HG03064 (cell line): ENCODE data around the gene USP2.

Experiments used
- ATAC-seq: cut with Tn5 transposase; IDR thresholded peaks from one replicate; pipeline ENCODE4 v1.9.1; 2021; ENCODE audit warnings: low read depth; ENCODE audit not compliant: unreplicated experiment

The USP2 gene

DNA sequence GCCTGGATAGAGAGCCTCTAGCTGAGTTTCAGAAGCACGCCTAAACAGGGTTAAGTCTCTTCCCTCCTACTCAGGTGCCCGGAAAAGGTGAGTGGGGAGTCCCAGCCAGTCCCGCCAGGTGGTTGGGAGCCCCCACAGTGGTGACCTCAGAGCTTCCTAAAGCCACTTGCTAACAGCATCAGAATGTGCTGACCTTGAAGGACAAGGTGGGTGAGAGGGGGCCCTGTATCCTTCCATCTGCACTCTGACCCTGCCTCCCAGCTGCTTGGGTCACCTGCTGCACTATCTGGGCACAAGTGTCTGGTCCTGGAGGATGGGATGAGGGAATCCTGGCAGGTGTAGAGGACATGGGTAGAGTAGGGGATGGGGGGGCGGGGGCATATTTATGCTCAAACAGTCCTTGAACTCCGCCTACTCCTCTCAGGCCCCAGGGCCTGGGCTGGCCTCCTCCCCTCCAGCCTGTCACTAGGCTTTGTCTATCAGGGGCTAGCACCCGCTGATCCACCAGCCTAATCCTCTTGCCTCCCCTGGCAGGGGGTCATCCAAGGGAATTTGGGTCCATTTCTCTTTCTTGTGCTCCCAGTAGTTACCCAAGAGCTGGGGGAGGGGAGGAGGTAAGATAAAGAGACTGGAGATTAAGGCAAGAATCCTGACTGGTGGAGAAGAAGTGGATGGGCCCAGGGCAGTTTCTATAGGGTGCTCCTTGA, 3.4 kb downstream of the USP2 start:
- ATAC-seq, result no peak

DNA sequence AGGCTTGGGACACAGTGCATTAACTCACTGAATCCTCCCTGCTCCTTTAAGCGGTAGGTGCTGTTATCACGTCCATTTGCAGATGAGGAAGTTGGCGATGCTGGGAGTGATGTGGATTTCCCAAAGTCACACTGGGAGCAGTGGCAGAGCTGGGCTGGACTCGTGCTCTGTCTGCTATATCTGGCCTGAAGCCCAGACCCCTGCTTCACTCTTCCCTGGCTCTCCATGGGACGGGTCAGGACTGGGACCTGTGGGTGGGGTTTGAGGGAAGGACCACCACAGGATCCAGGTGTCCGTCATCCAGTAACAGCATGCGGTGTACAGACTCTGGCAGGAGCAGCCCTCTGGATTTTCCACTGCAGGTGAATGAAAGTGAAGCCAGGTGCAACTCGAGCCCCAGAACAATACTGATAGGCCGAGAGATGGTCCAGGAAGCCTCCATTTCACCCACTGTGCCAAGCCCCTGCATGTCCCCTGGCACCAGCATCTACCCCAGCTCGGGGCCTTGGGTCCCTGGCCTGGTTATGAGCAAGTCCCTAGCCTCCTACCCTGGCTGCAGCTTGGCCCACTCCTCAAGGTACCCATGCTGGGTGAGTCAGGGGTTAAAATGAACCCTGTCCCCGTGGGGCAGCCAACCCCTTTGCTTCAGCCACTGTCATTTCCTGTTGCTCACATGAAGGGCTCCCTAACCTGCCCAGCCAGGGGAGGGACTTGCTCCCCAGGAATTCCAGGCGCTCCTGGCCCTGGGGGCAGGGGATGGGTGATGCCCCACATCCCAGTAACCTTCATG, 4.2 kb downstream of the USP2 start:
- ATAC-seq, result no peak

DNA sequence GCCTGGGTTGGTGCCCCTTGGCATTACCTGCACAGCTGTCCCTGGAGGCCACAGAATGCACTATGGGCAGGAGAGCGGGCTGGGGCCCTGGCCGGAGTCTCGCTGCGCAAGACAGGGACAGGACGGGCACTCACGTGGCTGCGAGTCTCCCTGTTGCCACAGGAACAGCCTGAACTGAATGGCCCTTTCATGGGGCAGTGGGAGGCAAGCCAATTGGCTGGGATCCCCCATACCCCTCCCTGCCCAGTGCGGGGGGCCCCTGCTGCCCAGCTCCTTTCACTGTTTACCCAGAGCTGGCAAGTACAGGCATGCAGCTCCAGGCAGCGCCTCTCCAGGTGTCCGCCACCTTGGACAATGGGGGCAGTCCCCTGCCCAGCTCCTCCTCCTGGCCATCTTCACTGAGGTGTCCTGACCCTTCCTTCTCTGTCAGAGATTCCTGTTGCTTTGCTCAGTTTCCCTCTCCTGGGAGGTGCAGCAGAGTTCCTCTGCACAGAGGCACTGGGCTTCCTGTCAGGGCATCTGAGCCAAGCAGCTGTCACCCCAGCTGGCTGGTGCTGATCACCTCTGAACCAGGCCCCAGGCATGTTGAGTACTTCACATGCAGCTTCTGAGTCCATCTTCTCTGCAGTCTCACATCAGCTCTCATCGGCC, 5.2 kb downstream of the USP2 start:
- ATAC-seq, result no peak

DNA sequence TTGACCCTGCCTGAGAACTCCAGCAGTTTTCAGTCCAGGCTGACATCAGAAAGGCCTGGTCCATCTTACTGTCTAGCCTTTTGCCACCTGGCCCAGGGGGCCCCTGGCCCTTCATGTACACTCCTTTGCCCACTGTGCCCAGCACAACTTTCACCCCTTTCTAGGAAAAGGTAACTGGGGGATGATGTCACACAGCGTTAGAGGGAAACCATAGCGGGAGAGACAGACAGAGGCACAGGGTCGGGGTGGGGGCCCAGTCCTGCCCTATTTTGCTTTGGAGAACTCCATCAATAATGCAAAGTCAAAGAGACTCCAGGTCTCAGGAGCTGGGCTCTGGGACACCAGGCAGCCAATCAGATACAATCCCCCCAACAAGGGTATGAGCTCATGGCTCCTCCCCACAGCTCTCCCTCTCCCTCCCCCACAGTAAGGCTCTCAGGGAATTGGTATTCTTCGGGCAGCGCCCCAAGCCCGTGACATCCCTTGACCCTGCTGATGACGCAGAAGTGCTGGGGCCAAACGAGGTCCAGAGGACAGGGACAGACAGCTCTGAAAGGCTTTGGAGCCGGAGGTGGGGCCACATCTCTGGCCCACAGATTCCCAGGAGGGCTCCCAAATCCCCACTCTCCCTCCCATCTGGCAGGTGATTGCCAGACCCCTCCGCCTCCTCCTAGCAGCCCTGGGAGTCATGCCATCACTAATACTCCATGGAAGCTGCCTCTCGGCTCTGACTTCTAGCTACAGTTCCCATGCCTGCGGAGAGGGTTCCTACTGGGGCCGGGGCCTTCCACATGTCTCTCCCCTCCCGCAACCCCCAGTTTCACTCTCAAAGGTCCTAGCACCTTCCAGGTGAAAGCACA, 5.9 kb downstream of the USP2 start:
- no peak for ATAC-seq

DNA sequence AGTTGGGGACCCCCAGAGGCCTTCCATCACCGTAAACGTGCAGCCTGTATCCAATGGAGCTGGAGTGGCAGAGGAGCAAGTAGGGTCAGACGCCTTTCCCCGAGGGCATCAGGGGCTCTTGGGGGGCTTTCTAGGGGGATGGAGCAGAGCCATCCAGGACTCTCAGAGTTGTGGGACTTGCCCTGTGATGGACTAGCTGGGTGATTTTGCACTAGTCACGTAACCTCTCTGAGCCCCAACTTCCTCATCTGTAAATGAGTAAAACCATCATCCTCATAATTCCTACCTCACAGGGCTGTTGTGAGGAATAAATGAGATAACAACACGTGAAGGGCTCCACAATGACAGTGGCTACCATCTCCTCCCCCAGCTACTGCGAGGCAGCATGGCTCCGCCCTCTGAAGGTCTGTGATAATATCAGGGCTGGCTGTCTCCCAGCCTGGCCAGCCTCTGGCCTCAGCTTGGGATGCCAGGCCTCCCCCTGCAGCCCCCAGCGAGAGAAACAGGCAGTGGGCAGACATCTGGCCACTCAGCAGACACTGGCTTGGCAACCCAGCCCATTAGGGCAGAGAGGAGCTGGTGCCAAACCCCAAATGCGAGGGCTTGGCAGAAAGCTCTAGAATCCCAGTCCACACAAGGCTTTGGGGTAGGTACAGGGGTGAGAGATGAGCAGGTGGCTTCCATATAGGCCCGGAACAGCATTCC, 6.7 kb downstream of the USP2 start:
- ATAC-seq, result no peak

DNA sequence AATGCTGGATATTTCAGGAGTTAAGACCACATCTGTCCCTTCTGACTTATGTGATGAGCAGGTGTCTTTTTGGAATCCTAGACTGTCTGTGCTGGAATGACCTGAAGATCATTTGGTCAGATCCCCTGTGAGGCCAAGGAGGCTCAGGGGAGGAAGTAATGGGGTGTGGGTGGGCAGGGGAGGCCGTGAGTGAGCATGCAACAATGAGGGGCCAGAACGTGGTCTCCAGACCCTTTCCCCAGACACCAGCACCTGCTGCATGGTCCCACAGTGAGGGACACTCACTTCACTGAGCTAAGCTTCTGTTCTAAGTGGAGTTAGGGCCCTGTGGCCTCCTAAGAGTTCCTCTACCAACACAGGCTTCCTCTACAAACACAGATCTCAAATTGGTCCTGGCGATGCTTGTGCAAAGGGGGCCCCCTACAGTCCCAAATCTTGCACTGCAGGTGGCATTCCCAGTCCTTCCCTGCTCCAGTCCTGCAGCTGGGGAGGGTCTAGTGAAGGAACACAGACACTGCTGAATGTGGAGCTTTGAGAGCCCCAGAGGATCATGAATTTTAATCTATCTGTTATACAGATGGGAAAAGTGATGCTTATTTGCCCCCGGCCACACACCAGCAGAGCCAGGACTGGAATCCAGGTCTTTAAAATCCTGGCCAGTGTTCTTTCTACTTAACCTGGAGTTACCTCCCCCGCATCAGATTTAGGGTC, 7.4 kb downstream of the USP2 start:
- no peak for ATAC-seq

DNA sequence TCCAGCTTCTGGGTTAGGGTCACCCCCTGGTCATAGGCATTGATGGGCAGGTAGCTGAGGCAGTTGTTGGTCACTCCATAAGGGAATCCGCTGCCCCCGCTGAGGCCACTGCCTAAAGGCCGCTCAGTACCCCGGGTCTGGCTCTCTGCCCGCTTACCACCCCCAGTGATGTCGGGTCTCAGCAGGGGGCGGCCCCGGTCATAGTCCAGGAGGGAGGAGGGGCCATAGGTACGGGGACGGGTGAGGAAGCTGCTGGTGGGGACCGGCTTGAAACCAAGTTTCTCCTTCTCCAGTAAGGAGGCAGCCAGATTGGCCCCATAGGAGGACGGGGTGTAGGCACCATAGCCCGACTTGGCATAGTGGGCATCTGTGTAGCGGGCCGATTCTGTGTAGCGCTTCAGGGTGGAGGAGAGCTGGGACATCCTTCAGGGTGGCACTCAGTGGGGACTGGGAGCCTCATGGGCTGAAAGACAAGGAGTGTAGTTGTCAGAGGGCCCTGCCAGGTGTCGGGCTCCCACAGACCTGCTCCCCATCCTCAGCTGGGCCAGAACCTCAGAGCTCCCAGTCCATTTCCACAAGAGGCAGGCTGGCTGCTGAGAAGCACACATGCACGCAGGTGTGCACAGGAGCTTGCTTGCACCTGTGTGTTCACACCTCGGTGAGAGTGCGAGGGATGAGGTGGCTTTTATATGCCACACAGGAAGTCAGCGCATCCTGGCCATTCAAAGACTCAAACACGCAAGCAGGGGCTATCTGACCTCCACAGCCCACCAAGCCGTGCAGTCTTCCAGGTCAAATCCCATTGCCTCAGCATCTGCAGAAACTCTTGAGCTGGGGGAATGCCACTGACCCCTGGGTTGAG, 8.2 kb downstream of the USP2 start:
- ATAC-seq, result no peak

DNA sequence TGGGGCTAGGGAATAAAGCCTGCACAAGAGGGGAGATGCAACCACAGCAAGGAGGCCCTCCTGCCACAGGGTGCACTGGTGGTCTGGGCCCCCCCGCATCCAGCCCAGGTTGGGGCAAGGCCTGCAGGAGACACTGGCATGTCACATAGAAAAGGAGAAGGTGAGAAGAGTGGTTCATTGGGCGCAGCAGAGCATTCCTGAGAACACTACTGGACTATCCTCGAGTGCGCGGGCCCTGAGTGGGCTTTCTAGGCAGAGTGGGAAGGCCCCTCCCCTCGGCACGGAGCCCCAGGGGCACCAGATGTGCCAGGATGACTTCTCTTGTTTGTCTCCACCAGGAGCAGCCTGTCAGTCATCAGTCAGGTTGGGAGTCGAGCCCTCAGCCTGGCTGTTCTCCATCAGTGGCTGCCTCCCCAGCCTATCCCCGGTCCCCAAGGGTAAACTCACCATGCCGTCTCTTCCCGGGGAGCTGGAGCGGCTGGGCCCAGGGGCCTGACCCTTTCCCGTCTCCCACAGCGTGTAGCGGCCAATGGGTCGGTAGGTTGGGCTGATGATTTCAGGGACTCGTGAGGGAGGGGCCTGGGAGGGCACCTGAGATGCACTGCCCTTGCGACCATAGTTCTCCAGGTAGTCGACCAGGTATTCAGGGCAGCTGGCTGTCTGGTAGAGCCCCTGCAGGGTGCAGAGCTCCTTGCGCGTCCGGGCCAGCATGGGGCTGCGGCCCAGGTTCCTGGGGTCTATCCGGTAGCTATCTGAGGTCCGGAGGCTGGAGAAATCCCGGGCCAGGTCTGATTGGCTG, 9.0 kb downstream of the USP2 start:
- no peak for ATAC-seq

DNA sequence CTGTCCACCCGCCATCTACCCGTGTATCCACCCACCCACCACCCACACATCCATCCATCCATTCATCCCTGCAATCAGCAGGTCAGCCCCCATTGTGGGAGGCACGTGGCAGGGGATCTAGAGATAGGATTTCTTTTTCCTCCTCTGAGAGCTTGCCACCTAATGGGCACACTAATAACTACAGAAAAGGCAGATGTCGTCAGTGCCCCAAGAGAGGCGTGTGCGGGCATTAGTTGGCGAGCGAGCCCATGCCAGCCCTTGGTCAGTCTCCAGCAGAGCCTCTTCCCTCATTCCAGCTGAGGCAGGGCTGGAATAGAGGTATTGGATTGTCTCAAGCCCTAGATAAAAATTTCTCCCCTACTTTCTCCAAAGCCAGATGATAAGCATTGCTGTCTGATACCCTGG, 9.7 kb downstream of the USP2 start:
- ATAC-seq, result no peak

DNA sequence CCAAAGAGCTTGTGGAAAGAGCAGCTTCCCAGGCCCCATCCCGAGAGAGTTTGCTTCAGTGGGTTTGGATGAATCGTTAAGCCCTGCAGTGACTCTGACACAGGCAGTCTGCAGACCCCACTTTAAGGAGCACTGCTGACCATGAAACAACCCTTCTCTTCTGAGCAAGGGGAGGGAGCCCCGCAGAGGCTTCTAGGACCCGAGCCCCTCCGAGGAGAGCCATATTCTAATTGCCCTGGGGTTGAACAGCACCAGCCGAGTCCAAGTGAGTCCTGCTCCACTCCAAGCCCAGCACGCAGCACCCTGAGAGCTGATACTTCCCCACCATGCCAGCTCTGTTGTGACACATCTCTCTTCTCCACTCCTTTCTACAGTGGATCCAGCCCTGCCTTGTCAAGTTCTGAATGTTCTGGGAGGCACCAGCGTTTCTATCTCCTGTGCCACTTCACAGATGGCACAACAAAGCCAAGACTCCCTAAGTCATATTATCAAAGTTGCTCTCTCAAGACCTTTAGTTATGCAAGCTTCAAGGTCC, 10.4 kb downstream of the USP2 start:
- no peak for ATAC-seq

DNA sequence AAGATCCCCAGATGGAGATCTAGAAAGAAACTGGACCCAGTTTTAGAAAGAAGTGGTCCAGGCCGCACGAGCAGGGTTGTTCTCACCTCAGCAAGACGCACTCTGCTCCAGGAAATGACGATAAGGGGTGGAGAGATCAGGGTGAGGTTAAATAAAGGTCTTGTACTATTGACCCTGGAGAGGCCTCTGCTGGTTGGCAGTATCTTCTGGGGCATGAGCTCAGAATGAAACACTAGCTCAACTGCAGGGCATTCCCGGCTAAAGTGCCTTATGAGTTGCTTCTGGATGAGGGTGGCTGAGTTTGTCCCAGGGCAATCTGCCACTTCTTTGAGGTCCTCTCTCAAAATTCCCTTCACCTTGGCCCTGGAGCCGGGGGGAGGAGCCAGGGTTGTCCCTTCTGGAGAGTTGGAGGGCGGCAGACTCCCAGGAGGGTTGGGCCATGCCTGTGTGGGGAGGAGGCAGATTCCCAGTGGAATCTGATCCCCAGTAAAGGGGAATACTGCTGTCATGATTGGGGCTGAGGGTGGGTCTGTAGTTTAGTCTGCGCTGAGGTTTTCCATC, 10.9 kb downstream of the USP2 start:
- no peak for ATAC-seq

DNA sequence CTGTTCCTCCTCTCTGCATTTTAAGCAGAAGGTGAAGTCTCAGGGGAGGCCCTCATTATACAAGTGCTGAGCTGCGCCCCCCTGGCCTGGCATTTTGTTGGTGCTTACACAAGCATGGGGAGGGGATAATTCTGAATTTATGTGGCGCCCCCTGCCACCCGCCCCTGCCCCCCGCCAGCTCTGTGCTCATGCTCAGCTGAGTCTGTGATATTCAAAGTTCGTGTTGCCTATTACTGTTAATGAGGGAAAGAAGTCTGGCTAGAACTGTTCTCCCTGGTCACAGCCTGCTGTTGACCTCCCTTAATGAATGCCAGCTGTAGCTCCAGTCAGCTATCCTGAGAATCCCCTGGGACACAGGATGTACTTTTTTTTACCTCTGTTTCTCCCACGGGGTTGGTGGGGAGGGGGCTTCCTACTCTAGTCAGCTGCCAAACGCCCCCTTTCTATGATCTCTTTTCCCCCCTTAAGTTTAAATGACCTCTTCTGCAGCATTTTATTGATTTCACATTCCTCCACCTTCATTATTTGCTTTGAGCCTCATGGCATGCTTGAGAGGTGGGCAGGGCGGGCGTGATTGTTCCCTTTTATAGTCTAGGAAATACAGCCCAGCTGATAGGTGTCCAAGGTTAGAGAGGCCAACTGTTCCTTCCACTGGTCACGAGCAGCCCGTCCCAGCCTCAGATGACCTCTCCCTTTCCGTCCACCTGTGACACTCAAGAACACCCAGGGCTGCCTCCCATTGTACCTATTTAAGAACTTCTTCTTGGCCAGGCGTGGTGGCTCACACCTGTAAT, 12.2 kb downstream of the USP2 start:
- ATAC-seq, result no peak

DNA sequence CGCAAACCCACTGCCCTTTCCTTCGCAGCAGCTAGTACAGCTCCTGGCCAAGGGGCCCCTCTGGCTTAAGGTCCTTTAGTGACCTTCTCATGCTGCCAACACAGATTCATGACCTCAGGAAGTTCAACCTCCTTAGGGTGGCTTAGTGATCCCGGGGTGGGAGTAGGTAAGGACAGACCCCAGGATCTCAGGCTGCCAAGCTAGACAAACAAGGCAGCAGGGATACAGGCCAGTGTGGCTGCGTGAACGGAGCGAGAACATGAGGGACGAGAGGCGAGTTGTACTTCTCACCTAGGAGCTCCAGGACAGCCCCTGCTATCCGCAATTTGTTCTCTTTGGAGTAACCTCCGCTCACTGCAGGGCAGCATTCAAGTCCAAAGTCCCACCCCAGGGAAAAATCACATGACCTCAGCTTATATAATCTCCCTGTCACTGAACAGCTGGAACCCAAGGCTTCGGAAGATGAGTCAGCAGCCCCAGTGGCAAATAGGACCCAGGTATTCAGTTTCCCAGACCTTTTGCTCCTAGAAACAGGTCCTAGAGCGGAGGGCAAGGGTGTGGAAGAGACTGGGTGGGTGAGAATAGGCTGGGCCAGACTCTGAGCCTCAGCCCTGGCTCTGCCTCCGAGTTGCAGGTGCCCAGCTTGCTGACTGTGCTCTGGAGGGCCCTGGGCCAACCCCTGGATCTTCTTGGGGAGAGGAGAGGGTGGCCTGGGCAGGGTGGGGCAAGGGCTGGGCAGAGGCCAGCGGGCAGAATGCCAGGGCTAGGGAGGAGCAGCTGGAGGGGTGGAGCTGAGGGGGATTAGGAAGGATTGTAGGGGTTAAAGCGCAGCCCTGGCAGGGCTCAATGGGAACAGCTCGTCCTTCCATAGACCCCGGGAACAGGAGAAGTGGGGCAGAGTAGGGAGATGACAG, 13.1 kb downstream of the USP2 start:
- no peak for ATAC-seq

DNA sequence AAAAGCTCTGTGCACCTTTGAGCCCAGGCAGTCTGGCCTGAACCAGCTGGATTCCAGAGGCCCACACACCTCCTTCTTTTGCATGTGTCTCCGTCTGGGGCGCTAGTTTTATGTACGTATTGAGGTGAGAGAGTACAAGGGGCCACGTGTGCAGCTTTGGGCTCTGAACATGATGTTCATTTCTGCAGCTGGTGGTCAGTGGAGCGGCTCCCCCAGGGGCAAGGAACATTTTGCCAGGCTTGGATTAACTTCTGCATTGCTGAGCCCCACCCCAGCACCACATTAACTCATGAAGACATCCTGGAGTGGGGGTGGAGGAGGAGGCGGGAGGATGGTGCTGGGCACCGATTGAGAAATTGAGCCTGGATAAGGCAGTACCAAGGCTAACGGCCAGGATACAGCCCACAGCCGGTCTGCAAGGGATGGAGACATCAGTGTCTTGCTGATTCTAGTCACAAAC, 13.8 kb downstream of the USP2 start:
- ATAC-seq, result no peak
